Activated CD8-positive, alpha-beta memory T cell treated with anti-CD3 and anti-CD28 coated beads, Interleukin-2, amount 10 ng/mL, durations not matched to agents 7 days and 5 days (primary cell): ENCODE data around the gene ZXDC. TPM values are rescaled to one million over a fixed set of nuclear protein-coding genes. Genes with fewer than 3 reads are reported as not detected.

Source experiments
- ATAC-seq: fragments of 150-1000 bp; cut with Tn5 transposase; one replicate; pipeline ENCODE4 v1.10.0; 2021; ENCODE audit warnings: moderate library complexity
- CTCF ChIA-PET: fragments of 350-600 bp; sonication (Branson Sonifier 250); formaldehyde crosslinking; loops from one replicate; lab custom pipeline; 2021; ENCODE audit warnings: antibody characterized with exemption; lab: Charles Lee
- DNase-seq: peaks from one replicate; pipeline ENCODE4 v3.0.0-alpha.2; 2020
- H3K27ac Mint-ChIP-seq: one replicate; pipeline ENCODE4 v1.8.0; 2021; ENCODE audit warnings: mild to moderate bottlenecking, mixed read lengths
- H3K27me3 Mint-ChIP-seq: one replicate; pipeline ENCODE4 v1.8.0; 2021; ENCODE audit warnings: mixed read lengths
- H3K36me3 Mint-ChIP-seq: one replicate; pipeline ENCODE4 v1.8.0; 2021; ENCODE audit warnings: mild to moderate bottlenecking, mixed read lengths
- H3K4me1 Mint-ChIP-seq: one replicate; pipeline ENCODE4 v1.8.0; 2021; ENCODE audit warnings: mixed read lengths
- H3K4me3 Mint-ChIP-seq: one replicate; pipeline ENCODE4 v1.8.0; 2021; ENCODE audit warnings: mild to moderate bottlenecking, moderate library complexity, mixed read lengths
- H3K9me3 Mint-ChIP-seq: one replicate; pipeline ENCODE4 v1.8.0; 2022; ENCODE audit warnings: low read depth, mixed read lengths
- total RNA-seq, 2 experiments: library from RNA; stranded (reverse); gene quantifications; one replicate each; pipeline ENCODE4 v1.2.3, GENCODE V29; 2021

Gene ZXDC
- total RNA-seq, 2 experiments from 2014 or later: 21.5 to 22.7 TPM

DNA sequence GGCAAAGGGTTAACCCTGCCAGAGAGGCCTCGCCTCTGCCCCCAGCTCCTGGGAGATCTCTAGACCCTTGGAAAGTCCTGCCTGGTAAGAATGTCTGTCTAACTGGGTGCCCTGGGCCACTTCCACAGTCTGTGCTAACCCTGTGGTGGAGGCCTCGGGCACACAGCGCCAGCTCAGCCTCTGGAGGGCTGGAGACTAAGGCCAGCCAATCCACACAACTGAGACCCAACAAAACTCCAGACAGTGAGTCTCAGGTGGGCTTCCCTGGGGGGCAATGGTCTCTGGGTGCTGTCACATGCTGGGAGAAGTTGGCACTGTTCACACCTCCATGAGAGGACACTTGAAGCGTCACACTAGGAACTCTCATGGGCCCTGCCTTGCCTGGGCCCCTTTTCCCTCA lies 19.5 kb downstream of the ZXDC start:
- no peak overlapping the region for H3K4me3 Mint-ChIP-seq
- no peak overlapping the region for H3K27ac Mint-ChIP-seq
- no peaks in the 10 kb centered on the region for H3K4me1 Mint-ChIP-seq
- no peaks in the 10 kb centered on the region for H3K9me3 Mint-ChIP-seq
- H3K27me3 Mint-ChIP-seq: no peaks in the 10 kb centered on the region
- ATAC-seq: no peak
- CTCF ChIA-PET: no interaction called here
- H3K36me3 Mint-ChIP-seq: peaks cover 28% of the 10 kb centered on the region
- DNase-seq: no peak

DNA sequence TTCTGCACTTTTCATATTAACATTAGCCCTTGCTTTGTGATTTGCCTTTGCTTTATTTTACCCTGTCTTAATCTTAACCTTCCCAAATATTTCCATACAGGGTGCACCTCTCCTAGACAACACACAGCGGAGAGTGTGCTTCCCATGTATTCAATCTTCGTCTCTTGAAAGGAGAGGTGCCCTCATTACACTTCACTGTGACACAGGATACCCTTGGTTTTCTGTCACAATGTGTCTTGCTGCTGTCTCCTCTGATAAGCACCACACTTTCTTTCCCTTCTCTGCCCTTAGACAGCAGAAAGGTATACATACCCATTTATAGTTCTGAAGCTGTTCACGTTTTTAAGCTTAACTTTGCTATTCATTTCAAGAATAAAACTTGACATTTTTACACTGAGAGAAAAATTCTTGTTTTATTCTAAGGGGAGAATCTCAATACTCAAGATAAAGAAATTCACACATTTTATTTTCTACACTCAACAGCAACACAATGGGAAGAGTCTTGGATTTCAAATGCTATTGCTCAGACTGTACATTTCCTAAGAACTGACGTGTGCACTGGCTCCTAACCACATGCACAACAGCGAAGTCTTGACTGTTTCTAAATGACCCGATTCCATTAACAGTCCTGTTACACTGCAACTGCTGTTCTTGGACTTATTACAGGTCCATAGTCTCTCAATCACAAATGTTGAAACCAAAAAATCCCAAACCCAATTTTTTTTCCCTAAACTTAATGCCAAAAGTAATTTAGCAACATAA lies 21.1 kb downstream of the ZXDC start:
- DNase-seq (no peak), ATAC-seq (no peak)
- Mint-ChIP-seq H3K9me3 (no peaks in the 10 kb centered on the region), H3K4me1 (no peaks in the 10 kb centered on the region), H3K4me3 (no peak overlapping the region), H3K27me3 (no peaks in the 10 kb centered on the region), H3K36me3 (peaks cover 18% of the 10 kb centered on the region), H3K27ac (no peak overlapping the region)
- CTCF ChIA-PET: no interaction called here

DNA sequence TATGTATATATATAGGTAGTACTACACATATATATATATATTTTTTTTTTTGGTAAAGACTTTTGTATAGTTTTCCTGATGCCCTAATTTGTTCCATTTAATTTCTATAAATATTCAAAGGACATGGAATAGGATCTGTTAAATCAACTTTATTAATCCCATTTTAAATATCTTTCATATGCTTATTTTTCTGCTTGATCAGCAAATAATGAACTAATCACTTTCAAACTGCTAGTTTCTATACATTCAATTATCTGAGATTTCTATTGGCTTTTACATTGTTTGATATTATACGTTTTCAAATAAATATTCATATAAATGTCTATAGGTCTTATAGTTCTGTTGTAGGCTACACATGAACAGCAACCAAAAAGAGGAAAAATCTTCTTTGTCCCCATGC lies 21.7 kb downstream of the ZXDC start:
- CTCF ChIA-PET: no interaction called here
- Mint-ChIP-seq H3K36me3 (peaks cover 18% of the 10 kb centered on the region), H3K27me3 (no peaks in the 10 kb centered on the region), H3K4me3 (no peak overlapping the region), H3K4me1 (no peaks in the 10 kb centered on the region), H3K27ac (no peak overlapping the region), H3K9me3 (no peaks in the 10 kb centered on the region)
- DNase-seq (no peak), ATAC-seq (no peak)

DNA sequence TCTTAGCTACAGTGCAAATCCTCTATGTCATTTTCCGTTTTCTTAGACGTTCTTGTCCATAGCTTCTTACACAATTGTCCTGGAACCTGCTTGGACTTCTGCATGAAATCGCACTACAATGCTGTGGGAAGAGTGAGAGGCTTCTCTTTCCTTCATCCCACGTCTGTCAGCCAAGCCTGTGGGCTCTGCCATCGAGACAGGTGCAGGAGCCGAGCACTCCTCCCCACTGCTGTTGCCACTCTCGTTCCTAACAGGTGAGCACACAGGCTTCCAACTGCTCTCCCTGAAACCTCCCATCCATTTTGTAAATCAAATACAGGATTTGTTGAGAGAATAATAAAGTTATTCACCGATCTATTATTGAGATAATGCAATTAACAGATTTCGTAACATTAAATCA lies 23.5 kb downstream of the ZXDC start:
- Mint-ChIP-seq H3K9me3 (no peaks in the 10 kb centered on the region), H3K27ac (no peak overlapping the region), H3K4me1 (no peaks in the 10 kb centered on the region), H3K36me3 (peaks cover 15% of the 10 kb centered on the region), H3K27me3 (no peaks in the 10 kb centered on the region), H3K4me3 (no peak overlapping the region)
- CTCF ChIA-PET: no interaction called here
- ATAC-seq (no peak), DNase-seq (no peak)

DNA sequence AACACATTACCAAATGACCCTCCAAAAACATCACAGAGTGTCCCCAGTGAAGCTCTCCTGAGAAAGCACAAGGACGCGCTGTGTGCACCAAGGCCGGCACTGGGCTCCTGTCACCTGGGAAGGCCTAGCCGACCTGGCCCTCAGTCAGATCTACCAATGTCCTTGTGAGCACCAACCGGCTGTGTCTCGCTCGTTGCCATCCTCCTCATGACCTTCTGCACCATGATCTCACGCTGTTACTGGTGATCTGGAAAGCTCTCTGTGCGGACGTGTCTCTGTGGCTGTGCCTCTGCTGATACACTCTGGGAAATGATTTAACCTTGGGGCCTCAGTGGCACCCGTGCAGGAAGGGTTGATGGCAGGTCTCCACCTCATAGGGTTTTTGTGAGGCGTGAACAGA lies 24.2 kb downstream of the ZXDC start:
- peaks cover 12% of the 10 kb centered on the region for H3K36me3 Mint-ChIP-seq
- no peak overlapping the region for H3K27ac Mint-ChIP-seq
- CTCF ChIA-PET: no interaction called here
- H3K4me1 Mint-ChIP-seq: no peaks in the 10 kb centered on the region
- no peak overlapping the region for H3K4me3 Mint-ChIP-seq
- H3K27me3 Mint-ChIP-seq: no peaks in the 10 kb centered on the region
- DNase-seq: no peak
- no peak for ATAC-seq
- no peaks in the 10 kb centered on the region for H3K9me3 Mint-ChIP-seq

DNA sequence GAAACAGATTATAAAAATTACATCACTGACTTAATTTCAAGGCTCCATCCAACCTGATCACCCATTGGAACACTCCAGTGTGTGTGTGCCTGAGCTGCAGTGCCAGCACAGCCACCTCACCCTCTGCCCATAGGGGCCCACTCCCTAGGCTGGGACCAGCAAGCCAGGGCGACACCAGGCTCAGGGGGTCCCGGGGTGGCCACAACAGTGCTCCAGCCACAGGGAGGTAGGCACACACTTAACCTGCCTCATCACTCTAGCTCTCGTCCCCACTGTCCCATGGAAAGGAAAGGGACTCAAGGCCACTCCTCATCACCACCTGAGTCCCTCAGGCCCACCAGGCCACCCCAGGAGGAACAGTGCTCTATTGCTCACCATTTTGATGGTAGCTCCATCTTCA lies 24.9 kb downstream of the ZXDC start:
- Mint-ChIP-seq H3K4me1 (no peaks in the 10 kb centered on the region), H3K9me3 (no peaks in the 10 kb centered on the region), H3K36me3 (peaks cover 12% of the 10 kb centered on the region), H3K4me3 (no peak overlapping the region), H3K27me3 (no peaks in the 10 kb centered on the region), H3K27ac (no peak overlapping the region)
- DNase-seq (no peak), ATAC-seq (no peak)
- CTCF ChIA-PET: no interaction called here

DNA sequence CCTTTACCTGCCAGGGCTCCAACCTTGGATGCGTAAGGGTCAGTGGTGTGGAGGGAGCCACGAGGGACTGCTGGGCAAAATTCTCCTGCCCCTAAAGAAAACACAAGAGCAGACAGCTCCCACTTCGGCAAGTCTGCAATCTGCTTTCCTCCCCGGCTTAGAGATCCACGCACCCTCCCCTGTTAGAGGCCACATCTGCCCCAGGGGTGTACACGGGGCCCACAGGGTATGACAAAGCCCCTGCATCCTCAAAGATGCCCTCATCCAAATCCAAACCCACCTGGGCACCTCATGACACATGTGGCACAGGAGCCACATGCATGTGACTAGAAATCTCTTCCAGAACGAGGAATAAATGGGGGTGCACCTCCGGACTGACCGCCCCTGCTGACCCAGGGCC lies 25.5 kb downstream of the ZXDC start:
- DNase-seq (no peak), ATAC-seq (no peak)
- Mint-ChIP-seq H3K27me3 (no peaks in the 10 kb centered on the region), H3K36me3 (peaks cover 9% of the 10 kb centered on the region), H3K4me1 (no peaks in the 10 kb centered on the region), H3K27ac (no peak overlapping the region), H3K4me3 (no peak overlapping the region), H3K9me3 (no peaks in the 10 kb centered on the region)
- CTCF ChIA-PET: no interaction called here

DNA sequence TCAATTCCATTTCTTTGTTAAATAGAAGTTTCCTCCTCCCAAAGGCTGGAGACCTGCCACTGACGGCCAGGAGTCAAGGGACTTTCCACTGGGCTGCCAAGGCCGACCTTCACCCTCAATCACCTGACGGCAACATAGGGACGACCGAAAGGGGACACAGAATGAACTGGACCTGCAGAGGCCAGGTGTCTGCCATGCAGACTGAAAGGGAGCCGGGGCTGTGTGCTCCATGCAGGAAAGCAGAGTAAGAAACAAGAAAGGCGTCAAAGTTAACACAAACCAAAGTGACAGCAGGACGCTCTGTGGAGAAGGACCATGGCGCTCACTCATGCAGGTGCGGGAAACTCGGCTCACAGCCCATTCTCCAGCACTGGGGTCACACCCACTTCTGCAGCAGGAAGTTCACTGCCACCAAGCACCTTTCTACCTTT lies 26.1 kb downstream of the ZXDC start:
- Mint-ChIP-seq H3K36me3 (peaks cover 7% of the 10 kb centered on the region), H3K27me3 (no peaks in the 10 kb centered on the region), H3K9me3 (no peaks in the 10 kb centered on the region), H3K4me3 (no peak overlapping the region), H3K27ac (no peak overlapping the region), H3K4me1 (no peaks in the 10 kb centered on the region)
- no peak for DNase-seq
- CTCF ChIA-PET: no interaction called here
- ATAC-seq: no peak

DNA sequence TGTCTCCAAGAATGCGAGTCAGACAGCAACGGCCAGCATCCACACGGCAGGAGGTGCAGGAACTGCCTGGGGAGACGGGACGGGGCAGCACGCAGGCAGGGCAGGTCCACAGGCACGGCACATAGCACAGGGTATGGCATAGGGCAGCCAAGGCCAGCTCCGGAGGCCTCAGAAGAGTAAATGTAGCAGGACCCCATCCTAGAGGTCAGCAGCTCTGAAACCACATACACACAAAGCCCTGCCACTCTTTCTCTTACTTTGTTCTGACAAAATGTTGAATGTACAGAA lies 26.9 kb downstream of the ZXDC start:
- Mint-ChIP-seq H3K27ac (no peak overlapping the region), H3K9me3 (no peaks in the 10 kb centered on the region), H3K4me3 (no peak overlapping the region), H3K36me3 (peaks cover 3% of the 10 kb centered on the region), H3K27me3 (no peaks in the 10 kb centered on the region), H3K4me1 (no peaks in the 10 kb centered on the region)
- CTCF ChIA-PET: no interaction called here
- DNase-seq: no peak
- ATAC-seq: no peak

DNA sequence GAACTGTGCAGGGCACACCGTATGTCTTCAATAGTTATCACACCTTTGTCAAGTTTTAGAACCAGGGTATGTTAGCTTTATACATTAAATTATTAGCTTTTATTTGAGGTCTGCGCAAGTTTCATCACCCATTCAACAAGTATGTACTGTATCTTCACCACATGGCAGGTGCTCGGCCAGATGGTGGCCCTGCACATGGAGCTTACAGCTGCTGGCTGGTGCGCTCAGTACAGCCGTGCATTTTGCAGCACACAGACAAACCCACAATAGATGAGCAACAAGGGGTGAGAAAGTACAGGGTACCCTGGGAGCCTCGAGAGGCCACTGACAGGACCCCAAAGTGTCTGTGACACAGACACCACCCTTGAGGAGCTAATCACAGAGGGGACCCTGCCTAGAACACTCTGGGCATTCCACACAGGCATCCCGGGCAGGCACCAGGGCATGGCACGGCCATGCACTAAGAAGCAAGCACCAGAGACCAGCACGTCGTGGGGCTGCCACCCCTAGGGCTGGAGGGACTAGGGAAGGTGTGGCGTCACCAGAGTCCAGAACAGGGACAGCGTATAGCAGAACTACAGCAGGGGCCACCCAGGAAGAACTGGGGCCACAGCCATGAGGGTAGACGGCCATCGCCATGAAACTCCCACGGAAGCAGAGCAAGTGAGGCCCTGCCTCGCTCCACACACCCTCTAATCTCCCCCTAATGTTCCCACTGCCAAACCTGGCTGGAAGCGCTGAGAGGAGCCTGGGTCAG lies 27.4 kb downstream of the ZXDC start:
- CTCF ChIA-PET: no interaction called here
- no peak for ATAC-seq
- Mint-ChIP-seq H3K4me1 (no peaks in the 10 kb centered on the region), H3K9me3 (no peaks in the 10 kb centered on the region), H3K27ac (no peak overlapping the region), H3K27me3 (no peaks in the 10 kb centered on the region), H3K4me3 (no peak overlapping the region), H3K36me3 (peaks cover 3% of the 10 kb centered on the region)
- no peak for DNase-seq

DNA sequence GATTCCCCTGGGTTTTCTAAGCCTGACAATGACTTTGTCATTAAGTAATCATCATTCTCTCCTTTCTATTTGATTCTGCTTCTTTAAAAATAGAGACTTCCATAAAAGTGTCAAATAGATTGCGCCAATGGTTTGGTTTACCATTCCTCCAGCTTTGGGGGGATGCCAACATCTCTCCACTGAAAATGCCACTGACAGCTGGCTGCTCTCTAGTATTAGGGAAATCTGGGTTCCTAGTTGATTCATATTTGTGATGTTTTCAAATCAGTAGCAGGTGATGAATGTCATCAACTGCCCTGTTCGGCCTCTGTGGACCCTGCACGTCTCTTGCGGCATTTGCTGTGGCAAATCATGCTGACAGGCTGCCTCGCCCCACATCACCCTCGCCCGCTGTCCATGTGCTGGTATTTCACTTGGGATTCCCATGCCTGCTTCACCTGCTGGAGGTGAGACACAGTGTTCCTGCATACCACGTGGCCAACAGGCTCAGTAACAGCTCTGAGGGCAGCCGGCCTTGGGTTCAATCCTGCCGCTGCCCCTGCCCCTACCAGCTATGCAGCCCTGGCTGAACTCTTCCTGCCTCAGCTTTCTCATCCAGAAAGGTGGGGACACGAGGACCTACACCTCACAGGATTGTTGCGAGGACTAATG lies 28.1 kb downstream of the ZXDC start:
- ATAC-seq (no peak), DNase-seq (no peak)
- no peaks in the 10 kb centered on the region for H3K9me3 Mint-ChIP-seq
- H3K4me1 Mint-ChIP-seq: no peaks in the 10 kb centered on the region
- peaks cover 3% of the 10 kb centered on the region for H3K36me3 Mint-ChIP-seq
- CTCF ChIA-PET: no interaction called here
- no peak overlapping the region for H3K27ac Mint-ChIP-seq
- H3K4me3 Mint-ChIP-seq: no peak overlapping the region
- H3K27me3 Mint-ChIP-seq: no peaks in the 10 kb centered on the region

DNA sequence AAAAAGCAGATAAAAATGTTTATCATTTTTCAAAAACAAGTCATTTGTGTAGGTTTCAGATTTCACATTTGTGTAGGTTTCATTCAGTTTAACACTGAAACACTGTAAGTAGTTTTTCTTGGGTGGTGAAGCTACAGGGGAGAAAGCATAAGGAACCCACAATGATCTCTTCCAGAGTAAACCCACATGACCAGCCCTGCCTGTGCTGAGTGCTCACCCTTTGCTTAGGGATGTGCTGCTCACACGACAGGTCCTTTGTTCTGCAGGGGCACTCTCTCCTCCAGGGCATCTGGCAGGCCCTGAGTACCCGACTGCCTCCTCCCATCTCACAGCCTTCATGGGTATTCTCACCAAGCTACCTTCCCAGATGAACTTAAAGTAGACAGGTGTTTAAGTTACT lies 28.9 kb downstream of the ZXDC start:
- H3K36me3 Mint-ChIP-seq: no peaks in the 10 kb centered on the region
- no peaks in the 10 kb centered on the region for H3K27me3 Mint-ChIP-seq
- ATAC-seq: no peak
- H3K4me3 Mint-ChIP-seq: no peak overlapping the region
- H3K27ac Mint-ChIP-seq: no peak overlapping the region
- H3K9me3 Mint-ChIP-seq: no peaks in the 10 kb centered on the region
- H3K4me1 Mint-ChIP-seq: no peaks in the 10 kb centered on the region
- CTCF ChIA-PET: no interaction called here
- no peak for DNase-seq

DNA sequence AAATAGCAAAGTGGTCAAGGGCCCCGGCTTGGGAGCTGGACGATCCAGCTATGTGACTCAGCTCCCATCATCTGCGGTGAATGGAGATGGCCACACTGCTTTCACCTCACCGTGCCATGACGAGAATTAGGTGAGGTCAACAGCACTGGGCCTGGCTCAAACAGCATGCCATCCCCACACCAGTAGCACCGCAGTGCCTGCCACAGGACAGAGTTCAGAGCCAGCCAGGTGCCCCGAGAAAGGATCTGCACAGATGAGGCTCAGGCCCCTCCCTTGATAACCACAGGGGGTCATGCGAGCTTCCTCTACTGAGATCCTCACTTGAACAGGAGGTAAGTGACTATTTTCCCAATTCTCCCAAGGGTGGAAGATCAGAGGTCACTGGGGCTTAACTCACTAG lies 29.4 kb downstream of the ZXDC start:
- CTCF ChIA-PET: no interaction called here
- no peaks in the 10 kb centered on the region for H3K9me3 Mint-ChIP-seq
- H3K27ac Mint-ChIP-seq: no peak overlapping the region
- no peak for DNase-seq
- H3K27me3 Mint-ChIP-seq: no peaks in the 10 kb centered on the region
- ATAC-seq: no peak
- H3K4me3 Mint-ChIP-seq: no peak overlapping the region
- no peaks in the 10 kb centered on the region for H3K4me1 Mint-ChIP-seq
- H3K36me3 Mint-ChIP-seq: no peaks in the 10 kb centered on the region

DNA sequence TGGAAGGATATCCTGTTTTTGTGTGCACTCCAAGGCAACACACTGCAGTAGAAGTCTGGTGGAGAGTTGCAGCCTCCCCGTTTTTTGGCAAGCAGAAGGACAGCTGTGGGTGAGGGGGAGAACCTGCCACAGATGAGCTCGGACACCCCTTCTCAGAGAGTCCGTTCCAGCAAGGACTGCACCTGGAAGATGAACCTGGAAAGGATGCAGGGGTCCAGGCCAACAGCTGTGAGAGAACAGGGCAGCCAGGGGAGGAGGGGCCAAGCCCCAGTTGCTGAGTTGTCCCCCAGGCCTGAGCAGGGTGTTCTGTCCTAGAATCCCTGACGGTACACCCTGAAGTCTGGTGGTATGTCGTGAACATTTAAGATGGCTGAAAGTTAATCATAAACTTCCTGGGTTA lies 30.2 kb downstream of the ZXDC start:
- H3K4me1 Mint-ChIP-seq: no peaks in the 10 kb centered on the region
- H3K36me3 Mint-ChIP-seq: no peaks in the 10 kb centered on the region
- no peak for ATAC-seq
- CTCF ChIA-PET: no interaction called here
- no peak overlapping the region for H3K27ac Mint-ChIP-seq
- no peaks in the 10 kb centered on the region for H3K27me3 Mint-ChIP-seq
- H3K4me3 Mint-ChIP-seq: no peak overlapping the region
- H3K9me3 Mint-ChIP-seq: no peaks in the 10 kb centered on the region
- DNase-seq: no peak
